Endothelial cell of umbilical vein (primary cell): ENCODE data around the gene SLC15A3. TPM values are rescaled to one million over a fixed set of nuclear protein-coding genes. Genes with fewer than 3 reads are reported as not detected.
"Not testable (repeated sequence)": the region's sequence is repeated elsewhere in the genome, so short reads cannot be mapped to it uniquely, and the experiment has no call there.

Experiments
- BruUV-seq: library from RNA; stranded (reverse); fragments of 400-500 nt; replicated peaks from 2 replicates; lab custom pipeline; 2021; lab: Mats Ljungman, UMichigan
- CTCF ChIA-PET: fragments of 300-600, 350-600 bp; sonication (Branson Sonifier 250); formaldehyde crosslinking; loops from one replicate; lab custom pipeline; 2021; ENCODE audit warnings: antibody characterized with exemption, inconsistent platforms; lab: Charles Lee
- POLR2A ChIA-PET: fragments of 300-600, 350-600 bp; sonication (Branson Sonifier 250); formaldehyde crosslinking; loops from one replicate; lab custom pipeline; 2021; ENCODE audit warnings: antibody characterized with exemption, inconsistent platforms; lab: Charles Lee
- DNase-seq: peaks from one replicate; pipeline ENCODE4 v3.0.0-alpha.2; 2011; ENCODE audit warnings: low read depth, low spot score
- FAIRE-seq: peaks from 2 replicates; lab custom pipeline; 2011; peaks lifted over from hg19 to GRCh38; lab: Jason Lieb, UNC
- H2AFZ ChIP-seq: 2 replicates; pipeline ENCODE4 v1.6.0; 2012; ENCODE audit warnings: low read depth, low read length, control low read depth, inconsistent platforms
- H3K27ac ChIP-seq: 2 replicates; pipeline ENCODE4 v1.5.1; 2011; ENCODE audit warnings: low read depth, mild to moderate bottlenecking, control low read depth, low read length, moderate library complexity; ENCODE audit not compliant: insufficient read depth
- H3K27me3 ChIP-seq, 2 experiments: 2 replicates each; pipeline versions ENCODE4 v1.6.0 to v1.6.1; 2011; ENCODE audit warnings: low read length in 2 of 2, mixed read lengths in 1 of 2; ENCODE audit not compliant: control insufficient read depth in 2 of 2, insufficient read depth in 2 of 2
- H3K36me3 ChIP-seq, 2 experiments: 2 replicates in 1 of 2; 3 replicates in 1 of 2; pipeline ENCODE4 v1.5.1; 2011; ENCODE audit warnings: low read length in 2 of 2, mild to moderate bottlenecking in 1 of 2, moderate library complexity in 1 of 2; ENCODE audit not compliant: control insufficient read depth in 2 of 2, insufficient read depth in 2 of 2; ENCODE audit errors: extremely low read depth in 1 of 2
- H3K4me1 ChIP-seq: 3 replicates; pipeline ENCODE4 v1.5.1; 2011; ENCODE audit warnings: mild to moderate bottlenecking, low read length; ENCODE audit not compliant: control insufficient read depth, insufficient read depth; ENCODE audit errors: extremely low read depth
- H3K4me2 ChIP-seq: 2 replicates; pipeline ENCODE4 v1.6.1; 2011; ENCODE audit warnings: low read length, control low read depth, mixed read lengths; ENCODE audit not compliant: insufficient read depth
- H3K4me3 ChIP-seq, 3 experiments: fragments of 200-600 bp in 1 of 3; sonication (generic), shearing (Covaris generic) in 1 of 3; replicated peaks in 1 of 3; 2 replicates each; pipeline ENCODE4 v1.5.1; 2011 to 2016; ENCODE audit warnings: control low read depth in 3 of 3, low read length in 3 of 3, mild to moderate bottlenecking in 2 of 3, inconsistent platforms in 1 of 3, low read depth in 1 of 3, moderate library complexity in 1 of 3; ENCODE audit not compliant: insufficient read depth in 1 of 3
- H3K79me2 ChIP-seq: 2 replicates; pipeline ENCODE4 v1.6.0; 2012; ENCODE audit warnings: low read length, inconsistent platforms; ENCODE audit not compliant: control insufficient read depth, insufficient read depth
- H3K9ac ChIP-seq: replicated peaks from 2 replicates; pipeline ENCODE3; 2011; ENCODE audit warnings: low read length, control low read depth; ENCODE audit not compliant: insufficient read depth; ENCODE audit errors: extremely low read depth
- H3K9me1 ChIP-seq: replicated peaks from 3 replicates; pipeline ENCODE4 v1.6.0; 2011; ENCODE audit warnings: mild to moderate bottlenecking, low read length; ENCODE audit not compliant: control insufficient read depth, insufficient read depth; ENCODE audit errors: extremely low read depth
- H3K9me3 ChIP-seq: replicated peaks from 2 replicates; pipeline ENCODE4 v1.5.1; 2012; ENCODE audit warnings: low read length, inconsistent platforms; ENCODE audit not compliant: control insufficient read depth, insufficient read depth
- H4K20me1 ChIP-seq: replicated peaks from 2 replicates; pipeline ENCODE3; 2011; ENCODE audit warnings: mild to moderate bottlenecking, low read length; ENCODE audit not compliant: control insufficient read depth, insufficient read depth; ENCODE audit errors: extremely low read depth
- EZH2 ChIP-seq: IDR thresholded peaks from 2 replicates; pipeline ENCODE4 v1.6.1; 2012; ENCODE audit warnings: borderline replicate concordance, low read depth, mild to moderate bottlenecking, moderate library complexity, low read length, inconsistent platforms; ENCODE audit not compliant: severe bottlenecking
- FOS ChIP-seq: IDR thresholded peaks from 2 replicates; pipeline ENCODE4 v1.6.1; 2011; ENCODE audit warnings: mild to moderate bottlenecking, low read length, moderate library complexity, borderline replicate concordance; ENCODE audit not compliant: insufficient read depth
- GATA2 ChIP-seq: IDR thresholded peaks from 2 replicates; pipeline ENCODE4 v1.7.0; 2011; ENCODE audit warnings: low read depth, mild to moderate bottlenecking, moderate library complexity, mixed read lengths, low read length; ENCODE audit not compliant: insufficient read length, insufficient read depth
- JUN ChIP-seq: IDR thresholded peaks from 2 replicates; pipeline ENCODE4 v1.6.1; 2011; ENCODE audit warnings: borderline replicate concordance, low read depth; ENCODE audit not compliant: insufficient read length, insufficient read depth
- MYC ChIP-seq: IDR thresholded peaks from one replicate; pipeline ENCODE4 v1.6.1; 2011; ENCODE audit warnings: mild to moderate bottlenecking, low read depth, low read length
- POLR2A ChIP-seq: IDR thresholded peaks from 2 replicates; pipeline ENCODE4 v1.6.1; 2012; ENCODE audit warnings: low read depth, mild to moderate bottlenecking, control low read depth, low read length
- POLR2AphosphoS5 ChIP-seq: IDR thresholded peaks from 2 replicates; pipeline ENCODE4 v1.6.1; 2012; ENCODE audit warnings: low read depth, mild to moderate bottlenecking, control low read depth, low read length, moderate library complexity; ENCODE audit not compliant: insufficient read depth
- dilution Hi-C: fragments of 300-500 bp; cut with MboI; formaldehyde crosslinking; loops from one replicate; pipeline ENCODE4 v1.15.0; 2019; ENCODE audit warnings: low sequenced_read_pairs; ENCODE audit not compliant: extremely low pct_ligation_motif_present
- intact Hi-C: fragments of 100-400 bp; cut with micrococcal nuclease; formaldehyde crosslinking; loops from one replicate; pipeline ENCODE4 v1.10.0; 2022
- polyA plus RNA-seq, 4 experiments: library from polyadenylated mRNA; depleted of rRNA in 3 of 4; stranded (reverse) in 3 of 4; unstranded in 1 of 4; fragments of >200 nt; gene quantifications; 2 replicates each; pipeline versions ENCODE4 v1.2.1 to v1.2.3, GENCODE V29; 2011 to 2012; ENCODE audit warnings: missing spikeins in 1 of 4
- total RNA-seq: library from RNA; stranded (reverse); gene quantifications from 2 replicates; pipeline ENCODE4 v1.2.3, GENCODE V29; 2021
- TF ChIP-seq, protein P1 (sequence below): IDR thresholded peaks from 2 replicates; pipeline ENCODE4 v1.6.1; 2011; ENCODE audit not compliant: insufficient read depth, insufficient read length
- TF ChIP-seq, protein P2 (sequence below), 2 donors: IDR thresholded peaks; 1 replicate in 1 of 2; 2 replicates in 1 of 2; pipeline ENCODE4 v1.5.1; 2011; ENCODE audit warnings: low read length in 2 of 2, mild to moderate bottlenecking in 2 of 2, moderate library complexity in 2 of 2, control low read depth in 1 of 2, inconsistent platforms in 1 of 2, low read depth in 1 of 2; ENCODE audit not compliant: insufficient read depth in 1 of 2; ENCODE audit errors: extremely low read depth in 1 of 2

Gene SLC15A3
- total and polyA plus RNA-seq, 2 donors (not counting 3 experiments of a cell fraction or from before 2014, with no cell fraction given) = 3.3 to 4.4 TPM

DNA sequence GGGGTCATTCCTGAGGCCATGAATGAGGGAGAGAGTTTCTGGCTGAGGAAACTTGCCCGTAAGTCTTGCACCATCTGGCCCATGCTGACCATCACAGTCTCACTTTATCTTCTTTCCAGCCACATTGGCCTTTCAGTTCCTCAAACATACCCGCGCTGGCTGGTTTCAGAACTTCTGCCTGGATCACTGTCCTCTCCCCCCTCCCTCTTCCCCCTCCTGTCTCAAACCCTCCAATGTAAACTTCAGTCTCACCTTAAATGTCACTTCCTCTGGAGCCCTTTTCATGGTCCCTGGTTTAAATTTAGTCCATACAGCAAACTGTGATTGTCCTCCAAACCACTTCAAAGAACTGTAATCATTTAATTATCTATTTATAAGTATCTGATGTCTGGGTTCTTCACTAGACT lies 41.7 kb downstream of the SLC15A3 start:
- H3K4me2 ChIP-seq = no peak overlapping the region
- peaks cover 0 to 6% of the 10 kb centered on the region in 2 experiments for H3K27me3 ChIP-seq
- H3K9me3 ChIP-seq = no peaks in the 10 kb centered on the region
- intact Hi-C loops = loop anchor here (10.0 kb wide), 1 partner anchor 225 kb away; no protein-coding TSS in a partner anchor
- H3K79me2 ChIP-seq = peaks cover 19% of the 10 kb centered on the region
- TF ChIP-seq JUN (no peak), POLR2A (no peak), MYC (no peak), FOS (no peak), GATA2 (no peak), POLR2AphosphoS5 (no peak), EZH2 (no peak)
- TF ChIP-seq, protein P1, sequence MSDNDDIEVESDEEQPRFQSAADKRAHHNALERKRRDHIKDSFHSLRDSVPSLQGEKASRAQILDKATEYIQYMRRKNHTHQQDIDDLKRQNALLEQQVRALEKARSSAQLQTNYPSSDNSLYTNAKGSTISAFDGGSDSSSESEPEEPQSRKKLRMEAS = no peak
- TF ChIP-seq, protein P2, sequence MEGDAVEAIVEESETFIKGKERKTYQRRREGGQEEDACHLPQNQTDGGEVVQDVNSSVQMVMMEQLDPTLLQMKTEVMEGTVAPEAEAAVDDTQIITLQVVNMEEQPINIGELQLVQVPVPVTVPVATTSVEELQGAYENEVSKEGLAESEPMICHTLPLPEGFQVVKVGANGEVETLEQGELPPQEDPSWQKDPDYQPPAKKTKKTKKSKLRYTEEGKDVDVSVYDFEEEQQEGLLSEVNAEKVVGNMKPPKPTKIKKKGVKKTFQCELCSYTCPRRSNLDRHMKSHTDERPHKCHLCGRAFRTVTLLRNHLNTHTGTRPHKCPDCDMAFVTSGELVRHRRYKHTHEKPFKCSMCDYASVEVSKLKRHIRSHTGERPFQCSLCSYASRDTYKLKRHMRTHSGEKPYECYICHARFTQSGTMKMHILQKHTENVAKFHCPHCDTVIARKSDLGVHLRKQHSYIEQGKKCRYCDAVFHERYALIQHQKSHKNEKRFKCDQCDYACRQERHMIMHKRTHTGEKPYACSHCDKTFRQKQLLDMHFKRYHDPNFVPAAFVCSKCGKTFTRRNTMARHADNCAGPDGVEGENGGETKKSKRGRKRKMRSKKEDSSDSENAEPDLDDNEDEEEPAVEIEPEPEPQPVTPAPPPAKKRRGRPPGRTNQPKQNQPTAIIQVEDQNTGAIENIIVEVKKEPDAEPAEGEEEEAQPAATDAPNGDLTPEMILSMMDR (IDR thresholded peaks at IDR 0.05; ENCODE audit: extremely low read depth in 1 of 2, insufficient read depth in 1 of 2, low read depth in 1 of 2, low read length in 2 of 2) = no peak
- no peak overlapping the region for H3K4me3 ChIP-seq
- no TSS peak for BruUV-seq
- H3K9ac ChIP-seq = no peak overlapping the region
- H3K27ac ChIP-seq = no peak overlapping the region
- H3K36me3 ChIP-seq = no peaks in the 10 kb centered on the region
- H3K4me1 ChIP-seq = peaks cover 26% of the 10 kb centered on the region
- H2AFZ ChIP-seq = no peak overlapping the region
- ChIA-PET POLR2A (no interaction called here), CTCF (interaction anchor here (1.5 kb wide), 2 partner anchors 11 to 79 kb away, joined by 4 to 6 read pairs; no protein-coding TSS in a partner anchor)
- H4K20me1 ChIP-seq = no peaks in the 10 kb centered on the region
- H3K9me1 ChIP-seq = no peaks in the 10 kb centered on the region
- FAIRE-seq (no peak), DNase-seq (no peak)
- dilution Hi-C loops = no loop called here

DNA sequence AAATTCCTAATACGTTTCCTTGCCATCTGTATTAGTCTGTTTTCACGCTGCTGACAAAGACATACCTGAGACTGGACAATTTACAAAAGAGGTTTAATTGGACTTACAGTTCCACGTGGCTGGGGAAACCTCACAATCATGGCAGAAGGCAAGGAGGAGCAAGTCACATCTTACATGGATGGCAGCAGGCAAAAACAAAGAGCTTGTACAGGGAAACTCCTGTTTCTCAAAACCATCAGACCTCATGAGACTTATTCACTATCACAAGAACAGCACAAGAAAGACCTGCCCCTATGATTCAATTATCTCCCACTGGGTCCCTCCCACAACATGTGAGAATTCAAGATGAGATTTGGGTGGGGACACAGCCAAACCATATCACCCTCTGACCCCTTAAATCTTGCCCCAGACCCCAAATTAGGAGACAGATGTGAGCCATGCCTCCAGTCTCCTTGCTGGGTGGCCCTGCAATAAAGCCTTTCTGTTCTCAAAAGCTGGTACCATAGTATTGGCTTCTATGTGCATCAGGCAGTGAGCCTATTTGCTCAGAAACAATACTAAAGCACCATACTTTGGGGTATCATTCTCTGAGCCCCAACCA lies 42.2 kb downstream of the SLC15A3 start:
- H2AFZ ChIP-seq, H3K4me3 ChIP-seq, dilution Hi-C loops, H3K27ac ChIP-seq, POLR2A ChIA-PET, DNase-seq, BruUV-seq, H3K9me3 ChIP-seq, H3K27me3 ChIP-seq, H3K36me3 ChIP-seq, H4K20me1 ChIP-seq, FAIRE-seq, H3K9ac ChIP-seq, H3K9me1 ChIP-seq, H3K4me2 ChIP-seq: not testable (repeated sequence)
- Histone ChIP-seq H3K79me2 (peaks cover 21% of the 10 kb centered on the region), H3K4me1 (peaks cover 28% of the 10 kb centered on the region)
- CTCF ChIA-PET = interaction anchor here (1.5 kb wide), 1 partner anchor 79 kb away, joined by 4 read pairs; no protein-coding TSS in a partner anchor
- intact Hi-C loops = loop anchor here (10.0 kb wide), 1 partner anchor 225 kb away; no protein-coding TSS in a partner anchor
